Smooth muscle cell (in vitro differentiated cells): Measurements from ENCODE around the gene ZNF550. TPM values are rescaled to one million over a fixed set of nuclear protein-coding genes. Genes with fewer than 3 reads are reported as not detected.

ENCODE experiments used
- polyA plus RNA-seq: library from polyadenylated mRNA; unstranded; fragments of >200 nt; fragmentation: Nextera tagmentation; extraction: Ambion mirVana; gene quantifications from 2 replicates; pipeline ENCODE4 v1.2.1, GENCODE V29; 2016
- total RNA-seq: library from RNA; depleted of rRNA; stranded (reverse); fragments of >200 nt; gene quantifications from 2 replicates; pipeline ENCODE4 v1.2.3, GENCODE V29; 2014

Gene ZNF550
- total and polyA plus RNA-seq, 2 experiments from 2014 or later = 5.1 to 5.9 TPM

Other genes with a start within 250 kb of the ZNF550 start
- 5.1 and 7.5 TPM in 2 replicates for gene ZNF543, start 239.4 kb downstream of the ZNF550 start, total RNA-seq
- 1.1 and 1.4 TPM in 2 replicates for gene ZNF543, start 239.4 kb downstream of the ZNF550 start, polyA plus RNA-seq
- gene ZNF304, start 208.6 kb downstream of the ZNF550 start, total RNA-seq = 6.8 and 9.6 TPM in 2 replicates
- 3.5 and 3.9 TPM in 2 replicates for gene ZNF304, start 208.6 kb downstream of the ZNF550 start, polyA plus RNA-seq
- 25.4 and 34.4 TPM in 2 replicates for gene TRAPPC2B, start 196.3 kb downstream of the ZNF550 start, total RNA-seq
- gene TRAPPC2B, start 196.3 kb downstream of the ZNF550 start, polyA plus RNA-seq = 36.3 and 42.6 TPM in 2 replicates
- gene ZNF547, start 196.3 kb downstream of the ZNF550 start, total RNA-seq = 4.0 and 4.9 TPM in 2 replicates
- 0.71 and 2.5 TPM in 2 replicates for gene ZNF547, start 196.3 kb downstream of the ZNF550 start, polyA plus RNA-seq
- 26.9 and 27.3 TPM in 2 replicates for gene ZNF548, start 170.0 kb downstream of the ZNF550 start, total RNA-seq
- 12.3 and 13.1 TPM in 2 replicates for gene ZNF548, start 170.0 kb downstream of the ZNF550 start, polyA plus RNA-seq
- gene ZNF17, start 148.7 kb downstream of the ZNF550 start, total RNA-seq = 4.3 and 7.0 TPM in 2 replicates
- gene ZNF17, start 148.7 kb downstream of the ZNF550 start, polyA plus RNA-seq = 0.95 and 3.1 TPM in 2 replicates
- gene ZNF749, start 124.5 kb downstream of the ZNF550 start, total RNA-seq = 4.0 and 9.4 TPM in 2 replicates
- 1.6 and 3.1 TPM in 2 replicates for gene ZNF749, start 124.5 kb downstream of the ZNF550 start, polyA plus RNA-seq
- 0.45 and 0.67 TPM in 2 replicates for gene VN1R1, start 102.7 kb downstream of the ZNF550 start, total RNA-seq
- 0.50 TPM in 1 of 2 replicates, not detected in the other for gene VN1R1, start 102.7 kb downstream of the ZNF550 start, polyA plus RNA-seq
- gene ZNF772, start 82.3 kb downstream of the ZNF550 start, total RNA-seq = 8.2 and 11.2 TPM in 2 replicates
- gene ZNF772, start 82.3 kb downstream of the ZNF550 start, polyA plus RNA-seq = 1.4 and 2.1 TPM in 2 replicates
- 11.5 and 20.5 TPM in 2 replicates for gene ZNF419, start 72.1 kb downstream of the ZNF550 start, total RNA-seq
- 9.4 and 9.8 TPM in 2 replicates for gene ZNF419, start 72.1 kb downstream of the ZNF550 start, polyA plus RNA-seq
- gene ZNF773, start 59.9 kb downstream of the ZNF550 start, total RNA-seq = 7.9 and 17.2 TPM in 2 replicates
- gene ZNF773, start 59.9 kb downstream of the ZNF550 start, polyA plus RNA-seq = 7.3 and 9.6 TPM in 2 replicates
- gene ZNF549, start 32.5 kb downstream of the ZNF550 start, total RNA-seq = 7.0 TPM in 2 replicates
- 4.4 and 4.7 TPM in 2 replicates for gene ZNF549, start 32.5 kb downstream of the ZNF550 start, polyA plus RNA-seq
- 5.4 and 6.6 TPM in 2 replicates for gene ZNF416, start 19.0 kb upstream of the ZNF550 start, total RNA-seq
- 3.6 TPM in 2 replicates for gene ZNF416, start 19.0 kb upstream of the ZNF550 start, polyA plus RNA-seq
- 6.5 and 9.1 TPM in 2 replicates for gene ZIK1, start 24.3 kb upstream of the ZNF550 start, total RNA-seq
- gene ZIK1, start 24.3 kb upstream of the ZNF550 start, polyA plus RNA-seq = 4.6 and 6.6 TPM in 2 replicates
- gene ZNF530, start 40.0 kb upstream of the ZNF550 start, total RNA-seq = 3.0 and 3.2 TPM in 2 replicates
- 3.5 and 3.7 TPM in 2 replicates for gene ZNF530, start 40.0 kb upstream of the ZNF550 start, polyA plus RNA-seq
- 25.8 and 27.6 TPM in 2 replicates for gene ZNF134, start 54.4 kb upstream of the ZNF550 start, total RNA-seq
- 7.0 and 9.0 TPM in 2 replicates for gene ZNF134, start 54.4 kb upstream of the ZNF550 start, polyA plus RNA-seq
- gene ZNF211, start 73.3 kb upstream of the ZNF550 start, total RNA-seq = 14.1 and 15.7 TPM in 2 replicates
- 10.5 and 12.1 TPM in 2 replicates for gene ZNF211, start 73.3 kb upstream of the ZNF550 start, polyA plus RNA-seq
- gene ZSCAN4, start 109.1 kb upstream of the ZNF550 start, total RNA-seq = 0.27 TPM in 1 of 2 replicates, not detected in the other
- gene ZSCAN4, start 109.1 kb upstream of the ZNF550 start, polyA plus RNA-seq = 0.38 TPM in 1 of 2 replicates, not detected in the other
- 8.2 and 11.1 TPM in 2 replicates for gene ZNF551, start 122.1 kb upstream of the ZNF550 start, total RNA-seq
- gene ZNF551, start 122.1 kb upstream of the ZNF550 start, polyA plus RNA-seq = 1.1 and 1.6 TPM in 2 replicates
- gene ZNF154, start 149.3 kb upstream of the ZNF550 start, total RNA-seq = 7.3 and 9.6 TPM in 2 replicates
- 3.3 and 8.1 TPM in 2 replicates for gene ZNF154, start 149.3 kb upstream of the ZNF550 start, polyA plus RNA-seq
- 4.7 and 7.0 TPM in 2 replicates for gene ZNF671, start 167.8 kb upstream of the ZNF550 start, total RNA-seq
- 5.2 and 5.5 TPM in 2 replicates for gene ZNF671, start 167.8 kb upstream of the ZNF550 start, polyA plus RNA-seq
- gene ZNF776, start 187.0 kb upstream of the ZNF550 start, total RNA-seq = 12.7 and 13.6 TPM in 2 replicates
- gene ZNF776, start 187.0 kb upstream of the ZNF550 start, polyA plus RNA-seq = 4.4 and 8.9 TPM in 2 replicates
- 8.2 and 20.3 TPM in 2 replicates for gene ZNF586, start 209.8 kb upstream of the ZNF550 start, total RNA-seq
- gene ZNF586, start 209.8 kb upstream of the ZNF550 start, polyA plus RNA-seq = 3.2 and 4.1 TPM in 2 replicates